HEK293 (cell line): ENCODE measurements around the gene ATP10D.

Source experiments
- CTCF ChIA-PET: fragments of 350-600 bp; formaldehyde crosslinking; extraction: SDS; loops from one replicate; lab custom pipeline; 2021; ENCODE audit warnings: antibody characterized with exemption; lab: Yijun Ruan, JAX
- POLR2A ChIA-PET: fragments of 300-600 bp; formaldehyde crosslinking; extraction: SDS; loops from one replicate; lab custom pipeline; 2020; ENCODE audit warnings: antibody characterized with exemption, inconsistent platforms; lab: Yijun Ruan, JAX
- H3K27ac ChIP-seq: fragments of 200-500 bp; sonication (Bioruptor generic); 2 replicates; pipeline ENCODE4 v1.5.1; 2014; ENCODE audit warnings: low read depth, low read length, control low read depth, inconsistent platforms; ENCODE audit errors: extremely low read depth
- H3K36me3 ChIP-seq, 2 experiments: fragments of 200-500 bp in 1 of 2; sonication (Bioruptor generic) in 1 of 2; 1 replicate in 1 of 2; 2 replicates in 1 of 2; pipeline ENCODE4 v1.5.1; 2014 to 2017; ENCODE audit warnings: inconsistent platforms in 2 of 2, low read length in 2 of 2; ENCODE audit not compliant: control insufficient read depth in 2 of 2, insufficient read depth in 1 of 2
- H3K4me1 ChIP-seq: fragments of 200-500 bp; sonication (Bioruptor generic); 2 replicates; pipeline ENCODE4 v1.5.1; 2014; ENCODE audit warnings: mild to moderate bottlenecking, low read length, inconsistent platforms; ENCODE audit not compliant: control insufficient read depth, insufficient read depth
- H3K4me3 ChIP-seq: 2 replicates; pipeline ENCODE4 v1.5.1; 2011; ENCODE audit warnings: low read depth, mild to moderate bottlenecking, control low read depth, low read length, moderate library complexity
- H3K9me3 ChIP-seq: fragments of 200-500 bp; sonication (Bioruptor generic); 2 replicates; pipeline ENCODE4 v1.5.1; 2014; ENCODE audit warnings: low read depth, low read length, inconsistent platforms; ENCODE audit not compliant: control insufficient read depth, insufficient read depth
- GLI4 ChIP-seq: fragments of 450-650 bp; formaldehyde crosslinking; IDR thresholded peaks from 2 replicates; pipeline ENCODE4 v1.5.1; 2016; ENCODE audit warnings: missing biosample characterization, missing genetic modification characterization
- HOXA7 ChIP-seq: sonication (generic); formaldehyde crosslinking; IDR thresholded peaks from 2 replicates; pipeline ENCODE4 v1.8.1; 2022; ENCODE audit warnings: missing genetic modification reagents, borderline replicate concordance
- KLF10 ChIP-seq: fragments of 450-650 bp; IDR thresholded peaks from 2 replicates; pipeline ENCODE4 v1.5.1; 2018; ENCODE audit warnings: missing biosample characterization, mild to moderate bottlenecking, missing genetic modification characterization
- KLF8 ChIP-seq: fragments of 450-650 bp; formaldehyde crosslinking; IDR thresholded peaks from 2 replicates; pipeline ENCODE4 v1.5.1; 2016; ENCODE audit warnings: missing biosample characterization, missing genetic modification characterization
- WT1 ChIP-seq: fragments of 450-650 bp; formaldehyde crosslinking; IDR thresholded peaks from 2 replicates; pipeline ENCODE4 v1.5.1; 2016; ENCODE audit warnings: missing biosample characterization, missing genetic modification characterization
- ZIC2 ChIP-seq: fragments of 450-650 bp; formaldehyde crosslinking; IDR thresholded peaks from 2 replicates; pipeline ENCODE4 v1.5.1; 2016; ENCODE audit warnings: missing biosample characterization, missing genetic modification characterization
- ZNF214 ChIP-seq: fragments of 450-650 bp; formaldehyde crosslinking; IDR thresholded peaks from 2 replicates; pipeline ENCODE4 v1.5.1; 2017; ENCODE audit warnings: missing biosample characterization, mild to moderate bottlenecking, missing genetic modification characterization, borderline replicate concordance
- ZNF24 ChIP-seq: fragments of 450-650 bp; formaldehyde crosslinking; IDR thresholded peaks from 2 replicates; pipeline ENCODE4 v1.5.1; 2016; ENCODE audit warnings: missing biosample characterization, missing genetic modification characterization
- ZNF280C ChIP-seq: fragments of 450-650 bp; formaldehyde crosslinking; IDR thresholded peaks from 2 replicates; pipeline ENCODE4 v1.5.1; 2016; ENCODE audit warnings: missing biosample characterization, missing genetic modification characterization
- ZNF280D ChIP-seq: fragments of 450-650 bp; formaldehyde crosslinking; IDR thresholded peaks from 2 replicates; pipeline ENCODE4 v1.5.1; 2016; ENCODE audit warnings: missing biosample characterization, missing genetic modification characterization
- ZNF324 ChIP-seq: fragments of 450-650 bp; formaldehyde crosslinking; IDR thresholded peaks from 2 replicates; pipeline ENCODE4 v1.5.1; 2016; ENCODE audit warnings: missing biosample characterization, missing genetic modification characterization
- ZNF341 ChIP-seq: fragments of 450-650 bp; formaldehyde crosslinking; IDR thresholded peaks from 2 replicates; pipeline ENCODE4; 2016; ENCODE audit warnings: low read depth, missing biosample characterization, missing genetic modification characterization
- ZNF433 ChIP-seq: fragments of 450-650 bp; formaldehyde crosslinking; IDR thresholded peaks from 2 replicates; pipeline ENCODE4 v1.5.1; 2016; ENCODE audit warnings: missing biosample characterization, missing genetic modification characterization, low read depth
- ZNF521 ChIP-seq: fragments of 450-650 bp; formaldehyde crosslinking; IDR thresholded peaks from 2 replicates; pipeline ENCODE4 v1.5.1; 2017; ENCODE audit warnings: missing biosample characterization, mild to moderate bottlenecking, missing genetic modification characterization
- ZNF621 ChIP-seq: fragments of 450-650 bp; formaldehyde crosslinking; IDR thresholded peaks from 2 replicates; pipeline ENCODE4 v1.5.1; 2017; ENCODE audit warnings: missing biosample characterization, missing genetic modification characterization
- ZNF664 ChIP-seq: fragments of 450-650 bp; formaldehyde crosslinking; IDR thresholded peaks from 2 replicates; pipeline ENCODE4 v1.5.1; 2016; ENCODE audit warnings: missing biosample characterization, missing genetic modification characterization
- ZNF777 ChIP-seq: fragments of 450-650 bp; formaldehyde crosslinking; IDR thresholded peaks from 2 replicates; pipeline ENCODE4 v1.5.1; 2017; ENCODE audit warnings: missing biosample characterization, missing genetic modification characterization, borderline replicate concordance
- ZNF830 ChIP-seq: fragments of 450-650 bp; IDR thresholded peaks from 2 replicates; pipeline ENCODE4 v1.5.0; 2018; ENCODE audit warnings: missing biosample characterization, missing genetic modification characterization, low read depth, mild to moderate bottlenecking, moderate library complexity
- TF ChIP-seq, protein P1 (sequence below): fragments of 450-650 bp; IDR thresholded peaks from 2 replicates; pipeline ENCODE4 v1.5.1; 2018; ENCODE audit warnings: missing biosample characterization, mild to moderate bottlenecking, missing genetic modification characterization
- TF ChIP-seq, protein P2 (sequence below): fragments of 450-650 bp; IDR thresholded peaks from 2 replicates; pipeline ENCODE4 v1.5.1; 2018; ENCODE audit warnings: missing biosample characterization, missing genetic modification characterization
- TF ChIP-seq, protein P3 (sequence below): fragments of 450-650 bp; formaldehyde crosslinking; IDR thresholded peaks from 2 replicates; pipeline ENCODE4 v1.5.0; 2017; ENCODE audit warnings: missing biosample characterization, missing genetic modification characterization, borderline replicate concordance

The ATP10D gene

DNA sequence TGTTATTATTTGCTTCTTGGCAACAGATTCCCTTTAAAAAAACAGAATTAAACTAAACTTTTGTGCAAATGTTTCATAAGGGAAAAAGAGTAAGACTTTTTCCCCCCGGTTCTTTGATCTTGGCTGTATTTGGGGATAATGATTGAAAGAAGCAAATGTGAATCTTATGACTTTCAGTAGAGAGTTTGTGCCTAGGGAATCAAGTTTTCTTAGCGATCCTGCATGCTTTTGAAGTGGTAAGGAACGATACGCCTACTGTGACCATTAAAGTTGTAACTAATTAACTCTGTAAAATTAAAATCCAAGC is 9.0 kb downstream of the ATP10D start (continued):
- TF ChIP-seq WT1 (tag by site-specific recombination) (no peak), ZNF341 (no peak), ZNF433 (tag by site-specific recombination) (no peak), ZIC2 (tag by site-specific recombination) (no peak), KLF8 (tag by site-specific recombination) (no peak), ZNF830 (no peak), ZNF280D (no peak), ZNF324 (tag by site-specific recombination) (no peak), ZNF621 (no peak)

DNA sequence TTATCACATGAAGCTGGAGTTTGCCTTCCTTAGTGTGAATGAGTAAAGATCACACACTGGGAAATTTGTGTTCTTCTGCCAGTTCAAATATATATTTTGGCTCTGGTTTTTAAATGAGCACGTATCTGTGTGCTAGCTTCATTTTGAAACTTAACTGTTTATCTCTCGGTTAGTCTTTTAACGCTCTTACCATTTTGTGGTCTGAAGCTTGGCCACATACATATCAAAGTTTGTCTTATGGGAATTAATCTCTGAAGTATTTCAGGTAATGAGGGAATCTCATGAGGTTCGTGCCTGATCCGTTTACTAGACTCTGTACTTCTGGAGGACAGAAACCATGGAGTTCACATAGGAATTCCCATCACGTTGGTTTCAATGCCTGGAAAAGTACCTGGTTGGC is 13.8 kb downstream of the ATP10D start:
- ChIA-PET POLR2A (no interaction called here), CTCF (interaction anchor here (0.5 kb wide), 1 partner anchor 187 kb away, joined by 3 read pairs; no protein-coding TSS in a partner anchor)
- H3K4me3 ChIP-seq, result no peak overlapping the region
- no peaks in the 10 kb centered on the region for H3K9me3 ChIP-seq
- TF ChIP-seq, protein P1, sequence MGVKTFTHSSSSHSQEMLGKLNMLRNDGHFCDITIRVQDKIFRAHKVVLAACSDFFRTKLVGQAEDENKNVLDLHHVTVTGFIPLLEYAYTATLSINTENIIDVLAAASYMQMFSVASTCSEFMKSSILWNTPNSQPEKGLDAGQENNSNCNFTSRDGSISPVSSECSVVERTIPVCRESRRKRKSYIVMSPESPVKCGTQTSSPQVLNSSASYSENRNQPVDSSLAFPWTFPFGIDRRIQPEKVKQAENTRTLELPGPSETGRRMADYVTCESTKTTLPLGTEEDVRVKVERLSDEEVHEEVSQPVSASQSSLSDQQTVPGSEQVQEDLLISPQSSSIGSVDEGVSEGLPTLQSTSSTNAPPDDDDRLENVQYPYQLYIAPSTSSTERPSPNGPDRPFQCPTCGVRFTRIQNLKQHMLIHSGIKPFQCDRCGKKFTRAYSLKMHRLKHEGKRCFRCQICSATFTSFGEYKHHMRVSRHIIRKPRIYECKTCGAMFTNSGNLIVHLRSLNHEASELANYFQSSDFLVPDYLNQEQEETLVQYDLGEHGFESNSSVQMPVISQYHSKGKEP, result no peak
- TF ChIP-seq ZNF777 (tag by site-specific recombination) (no peak), KLF10 (tag by site-specific recombination) (no peak), ZNF521 (tag by site-specific recombination) (no peak)
- H3K27ac ChIP-seq, result no peak overlapping the region
- no peaks in the 10 kb centered on the region for H3K36me3 ChIP-seq
- no peaks in the 10 kb centered on the region for H3K4me1 ChIP-seq

- no peaks in the 10 kb centered on the region for H3K4me1 ChIP-seq
- no peaks in the 10 kb centered on the region for H3K9me3 ChIP-seq
- no peak overlapping the region for H3K27ac ChIP-seq
- H3K36me3 ChIP-seq, result no peaks in the 10 kb centered on the region
- CTCF ChIA-PET, result interaction anchor here (0.6 kb wide), 1 partner anchor 1140 kb away, joined by 12 read pairs; no protein-coding TSS in a partner anchor
- POLR2A ChIA-PET, result no interaction called here
- no peak overlapping the region for H3K4me3 ChIP-seq
- no peak for TF ChIP-seq GLI4 (tag by site-specific recombination)
- TF ChIP-seq ZNF214, result no peak
- no peak for TF ChIP-seq ZNF24 (tag by site-specific recombination)
- TF ChIP-seq ZNF280C (tag by site-specific recombination), result no peak
- TF ChIP-seq ZNF664, result no peak
- TF ChIP-seq, protein P2, sequence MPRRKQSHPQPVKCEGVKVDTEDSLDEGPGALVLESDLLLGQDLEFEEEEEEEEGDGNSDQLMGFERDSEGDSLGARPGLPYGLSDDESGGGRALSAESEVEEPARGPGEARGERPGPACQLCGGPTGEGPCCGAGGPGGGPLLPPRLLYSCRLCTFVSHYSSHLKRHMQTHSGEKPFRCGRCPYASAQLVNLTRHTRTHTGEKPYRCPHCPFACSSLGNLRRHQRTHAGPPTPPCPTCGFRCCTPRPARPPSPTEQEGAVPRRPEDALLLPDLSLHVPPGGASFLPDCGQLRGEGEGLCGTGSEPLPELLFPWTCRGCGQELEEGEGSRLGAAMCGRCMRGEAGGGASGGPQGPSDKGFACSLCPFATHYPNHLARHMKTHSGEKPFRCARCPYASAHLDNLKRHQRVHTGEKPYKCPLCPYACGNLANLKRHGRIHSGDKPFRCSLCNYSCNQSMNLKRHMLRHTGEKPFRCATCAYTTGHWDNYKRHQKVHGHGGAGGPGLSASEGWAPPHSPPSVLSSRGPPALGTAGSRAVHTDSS (tag by site-specific recombination), result no peak
- no peak for TF ChIP-seq HOXA7 (CRISPR knock-in tag)
- TF ChIP-seq, protein P3, sequence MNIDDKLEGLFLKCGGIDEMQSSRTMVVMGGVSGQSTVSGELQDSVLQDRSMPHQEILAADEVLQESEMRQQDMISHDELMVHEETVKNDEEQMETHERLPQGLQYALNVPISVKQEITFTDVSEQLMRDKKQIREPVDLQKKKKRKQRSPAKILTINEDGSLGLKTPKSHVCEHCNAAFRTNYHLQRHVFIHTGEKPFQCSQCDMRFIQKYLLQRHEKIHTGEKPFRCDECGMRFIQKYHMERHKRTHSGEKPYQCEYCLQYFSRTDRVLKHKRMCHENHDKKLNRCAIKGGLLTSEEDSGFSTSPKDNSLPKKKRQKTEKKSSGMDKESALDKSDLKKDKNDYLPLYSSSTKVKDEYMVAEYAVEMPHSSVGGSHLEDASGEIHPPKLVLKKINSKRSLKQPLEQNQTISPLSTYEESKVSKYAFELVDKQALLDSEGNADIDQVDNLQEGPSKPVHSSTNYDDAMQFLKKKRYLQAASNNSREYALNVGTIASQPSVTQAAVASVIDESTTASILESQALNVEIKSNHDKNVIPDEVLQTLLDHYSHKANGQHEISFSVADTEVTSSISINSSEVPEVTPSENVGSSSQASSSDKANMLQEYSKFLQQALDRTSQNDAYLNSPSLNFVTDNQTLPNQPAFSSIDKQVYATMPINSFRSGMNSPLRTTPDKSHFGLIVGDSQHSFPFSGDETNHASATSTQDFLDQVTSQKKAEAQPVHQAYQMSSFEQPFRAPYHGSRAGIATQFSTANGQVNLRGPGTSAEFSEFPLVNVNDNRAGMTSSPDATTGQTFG, result no peak
- TF ChIP-seq, protein P1, result no peak
Observed at GRCh38 chr4:47499700-47500099, 14.6 kb downstream of the ATP10D start.
